ENCODE results near the gene ERLEC1. TPM values are rescaled to one million over a fixed set of nuclear protein-coding genes. Genes with fewer than 3 reads are reported as not detected.

ERLEC1 gene
- total and polyA plus RNA-seq, 2 of the 4 experiments (the other 2 are of a cell fraction): 40.3 to 53.4 TPM

DNA sequence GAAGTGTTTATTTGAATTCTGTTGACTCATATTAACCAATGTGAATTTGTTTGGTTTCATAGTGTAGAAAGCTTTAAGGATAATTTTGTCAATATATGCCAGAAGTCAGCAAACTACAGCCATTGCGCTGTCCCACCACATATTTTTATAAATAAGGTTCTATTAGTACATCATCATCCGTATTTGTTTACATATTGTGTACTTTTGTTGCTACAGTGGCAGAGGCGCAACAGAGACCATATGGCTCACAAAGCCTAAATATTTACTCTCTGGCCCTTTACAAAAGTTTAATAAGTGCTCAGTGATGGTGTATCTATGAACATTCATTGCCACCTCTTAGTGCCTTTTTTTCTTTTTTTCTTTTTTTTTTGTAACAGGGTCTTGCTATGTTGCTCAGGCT lies 6.4 kb downstream of the ERLEC1 start:
- H2BK15ac ChIP-seq (ENCODE audit: low read depth, low read length): no peak overlapping the region
- intact Hi-C loops (cut with micrococcal nuclease) (no loop called here), dilution Hi-C loops (cut with HindIII; ENCODE audit: low sequenced_read_pairs, unreplicated experiment) (no loop called here), in situ Hi-C loops (cut with MboI; ENCODE audit: low sequenced_read_pairs) (no loop called here)
- H3K36me3 ChIP-seq (ENCODE audit: control insufficient read depth, insufficient read depth, low read length): peaks cover 13% of the 10 kb centered on the region
- no peak overlapping the region for H2AK5ac ChIP-seq (ENCODE audit: low read depth, low read length)
- ATAC-seq (ENCODE audit: low read depth) (peak; percentile 37), DNase-seq (no peak)
- BruUV-seq (replicated peaks): no TSS peak
- H3K79me1 ChIP-seq (ENCODE audit: low read depth in 1 of 2, low read length in 2 of 2): peaks cover 5 to 36% of the 10 kb centered on the region in 2 experiments; a peak in 3 of 4 replicates
- no peak overlapping the region for H3K4me3 ChIP-seq (ENCODE audit: insufficient read depth, low read depth, low read length)
- no peak overlapping the region for H2BK20ac ChIP-seq (ENCODE audit: low read depth, low read length)
- no peak overlapping the region for H4K5ac ChIP-seq (ENCODE audit: low read depth, low read length)
- H3K27ac ChIP-seq (ENCODE audit: insufficient read depth, low read length): no peak overlapping the region
- H3K18ac ChIP-seq (ENCODE audit: low read depth, low read length): no peak overlapping the region
- H3K4ac ChIP-seq (ENCODE audit: low read depth, low read length): no peak overlapping the region
- H2BK120ac ChIP-seq (ENCODE audit: low read depth, low read length): no peak overlapping the region
- H3K4me2 ChIP-seq (ENCODE audit: low read depth, low read length): no peak overlapping the region
- H2AK9ac ChIP-seq (replicated peaks; ENCODE audit: low read depth, low read length, poor library complexity): no peak overlapping the region
- no peak overlapping the region for H2BK5ac ChIP-seq (ENCODE audit: low read depth, low read length, poor library complexity, severe bottlenecking)
- peaks cover 4% of the 10 kb centered on the region for H3K4me1 ChIP-seq (ENCODE audit: control insufficient read depth, insufficient read depth, low read length)
- no peak overlapping the region for H2AFZ ChIP-seq (replicated peaks; ENCODE audit: low read length, poor library complexity)
- TF ChIP-seq NFE2L2 (IDR thresholded peaks at IDR 0.05; ENCODE audit: low read depth, low read length) (no peak), RFX5 (IDR thresholded peaks at IDR 0.05; ENCODE audit: low read depth, low read length) (no peak), RCOR1 (IDR thresholded peaks at IDR 0.05; ENCODE audit: insufficient replicate concordance, low read length) (no peak), BHLHE40 (IDR thresholded peaks at IDR 0.05; ENCODE audit: low read depth, low read length) (no peak), MAFK (IDR thresholded peaks at IDR 0.05; ENCODE audit: low read depth, low read length) (no peak), CEBPB (IDR thresholded peaks at IDR 0.05; ENCODE audit: low read depth, low read length) (no peak)
- TF ChIP-seq, protein P1, sequence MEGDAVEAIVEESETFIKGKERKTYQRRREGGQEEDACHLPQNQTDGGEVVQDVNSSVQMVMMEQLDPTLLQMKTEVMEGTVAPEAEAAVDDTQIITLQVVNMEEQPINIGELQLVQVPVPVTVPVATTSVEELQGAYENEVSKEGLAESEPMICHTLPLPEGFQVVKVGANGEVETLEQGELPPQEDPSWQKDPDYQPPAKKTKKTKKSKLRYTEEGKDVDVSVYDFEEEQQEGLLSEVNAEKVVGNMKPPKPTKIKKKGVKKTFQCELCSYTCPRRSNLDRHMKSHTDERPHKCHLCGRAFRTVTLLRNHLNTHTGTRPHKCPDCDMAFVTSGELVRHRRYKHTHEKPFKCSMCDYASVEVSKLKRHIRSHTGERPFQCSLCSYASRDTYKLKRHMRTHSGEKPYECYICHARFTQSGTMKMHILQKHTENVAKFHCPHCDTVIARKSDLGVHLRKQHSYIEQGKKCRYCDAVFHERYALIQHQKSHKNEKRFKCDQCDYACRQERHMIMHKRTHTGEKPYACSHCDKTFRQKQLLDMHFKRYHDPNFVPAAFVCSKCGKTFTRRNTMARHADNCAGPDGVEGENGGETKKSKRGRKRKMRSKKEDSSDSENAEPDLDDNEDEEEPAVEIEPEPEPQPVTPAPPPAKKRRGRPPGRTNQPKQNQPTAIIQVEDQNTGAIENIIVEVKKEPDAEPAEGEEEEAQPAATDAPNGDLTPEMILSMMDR (conservative IDR thresholded peaks at IDR 0.05; ENCODE audit: low read depth, low read length): no peak
- TF ChIP-seq, protein P2, sequence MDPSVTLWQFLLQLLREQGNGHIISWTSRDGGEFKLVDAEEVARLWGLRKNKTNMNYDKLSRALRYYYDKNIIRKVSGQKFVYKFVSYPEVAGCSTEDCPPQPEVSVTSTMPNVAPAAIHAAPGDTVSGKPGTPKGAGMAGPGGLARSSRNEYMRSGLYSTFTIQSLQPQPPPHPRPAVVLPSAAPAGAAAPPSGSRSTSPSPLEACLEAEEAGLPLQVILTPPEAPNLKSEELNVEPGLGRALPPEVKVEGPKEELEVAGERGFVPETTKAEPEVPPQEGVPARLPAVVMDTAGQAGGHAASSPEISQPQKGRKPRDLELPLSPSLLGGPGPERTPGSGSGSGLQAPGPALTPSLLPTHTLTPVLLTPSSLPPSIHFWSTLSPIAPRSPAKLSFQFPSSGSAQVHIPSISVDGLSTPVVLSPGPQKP (IDR thresholded peaks at IDR 0.05; ENCODE audit: borderline replicate concordance, low read depth, low read length): no peak
- TF ChIP-seq, protein P3, sequence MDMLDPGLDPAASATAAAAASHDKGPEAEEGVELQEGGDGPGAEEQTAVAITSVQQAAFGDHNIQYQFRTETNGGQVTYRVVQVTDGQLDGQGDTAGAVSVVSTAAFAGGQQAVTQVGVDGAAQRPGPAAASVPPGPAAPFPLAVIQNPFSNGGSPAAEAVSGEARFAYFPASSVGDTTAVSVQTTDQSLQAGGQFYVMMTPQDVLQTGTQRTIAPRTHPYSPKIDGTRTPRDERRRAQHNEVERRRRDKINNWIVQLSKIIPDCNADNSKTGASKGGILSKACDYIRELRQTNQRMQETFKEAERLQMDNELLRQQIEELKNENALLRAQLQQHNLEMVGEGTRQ (IDR thresholded peaks at IDR 0.05; ENCODE audit: low read depth, low read length): no peak
- H3K27me3 ChIP-seq (ENCODE audit: control insufficient read depth, insufficient read depth, low read length): no peaks in the 10 kb centered on the region
- peaks cover 24% of the 10 kb centered on the region for H4K20me1 ChIP-seq (ENCODE audit: insufficient read depth, low read length)
- H3K23ac ChIP-seq (ENCODE audit: low read depth, low read length): no peak overlapping the region
- H3K9ac ChIP-seq (ENCODE audit: low read depth, low read length): no peak overlapping the region
- H3K14ac ChIP-seq (replicated peaks; ENCODE audit: low read depth, low read length): no peak overlapping the region
- H3K9me3 ChIP-seq (ENCODE audit: control insufficient read depth, insufficient read depth, low read length): no peaks in the 10 kb centered on the region
- H3K56ac ChIP-seq (ENCODE audit: extremely low read depth, insufficient read depth, low read length): no peak overlapping the region
- no peak overlapping the region for H4K91ac ChIP-seq (ENCODE audit: insufficient read depth, low read depth, low read length)
- H3K9me1 ChIP-seq (ENCODE audit: insufficient read depth, low read length): 0 out of 2 replicates have a peak, but pooled peaks cover 5% of the 10 kb centered on the region
- WGBS, 2 experiments (ENCODE audit: extremely low coverage in 2 of 2, insufficient read length in 1 of 2): no CpG with 5 or more reads among the region's 3 CpGs
- ChIA-PET CTCF (no interaction called here), POLR2A (ENCODE audit: unreplicated experiment) (no interaction called here)
- no peak overlapping the region for H4K8ac ChIP-seq (ENCODE audit: low read depth in 2 of 2, low read length in 2 of 2)
